AG04449 (cell line): ENCODE data around the gene SEMA3B.
A peak's percentile ranks its signal among the peaks of the same experiment; 100 is the strongest.

Experiments used
- CTCF ChIA-PET: fragments of 350-600 bp; formaldehyde crosslinking; extraction: SDS; loops from one replicate; lab custom pipeline; 2021; ENCODE audit warnings: antibody characterized with exemption; lab: Yijun Ruan, JAX
- POLR2A ChIA-PET: fragments of 400-600, 350-600 bp; formaldehyde crosslinking; extraction: SDS; loops from one replicate; lab custom pipeline; 2020; ENCODE audit warnings: antibody characterized with exemption, inconsistent platforms; lab: Yijun Ruan, JAX
- DNase-seq: peaks from one replicate; pipeline ENCODE4 v3.0.0-alpha.2; 2010; ENCODE audit warnings: low read depth, low spot score
- H3K4me3 ChIP-seq: 2 replicates; pipeline ENCODE4 v1.5.1; 2011; ENCODE audit warnings: low read depth, mild to moderate bottlenecking, control low read depth, low read length
- CTCF ChIP-seq: IDR thresholded peaks from one replicate; pipeline ENCODE4 v1.5.1; 2011; ENCODE audit warnings: mild to moderate bottlenecking, moderate library complexity, low read length, control low read depth, inconsistent platforms; ENCODE audit not compliant: insufficient read depth; ENCODE audit errors: missing control alignments

Gene SEMA3B

GRCh38 chr3:50268703-50269451 lies at the start of gene SEMA3B:
TSS of gene SEMA3B (plus strand) at chr3:50269147. CDS start at chr3:50269241, 94 bp downstream.
- CTCF ChIA-PET = interaction anchor here (1.0 to 40.0 kb wide), 5 partner anchors 11 to 147 kb away, joined by 3 to 1609 read pairs (median 10); partner anchors contain the start of genes GNAI2, GNAT1 and LSMEM2
- POLR2A ChIA-PET = interaction anchor here (0.6 to 0.7 kb wide), 2 partner anchors 9 to 22 kb away, joined by 3 to 4 read pairs; no protein-coding TSS in a partner anchor
- H3K4me3 ChIP-seq = peak within 1 kb of the TSS; percentile 57
- no peak for TF ChIP-seq CTCF
- DNase-seq = no peak

- TF ChIP-seq CTCF = no peak
- POLR2A ChIA-PET = interaction anchor here (0.6 kb wide), 1 partner anchor 90 kb away, joined by 3 read pairs; no protein-coding TSS in a partner anchor
- CTCF ChIA-PET = interaction anchor here (0.8 to 47.4 kb wide), 6 partner anchors 4 to 96 kb away, joined by 3 to 1609 read pairs (median 365); partner anchors contain the start of genes GNAT1, LSMEM2, SEMA3B and SLC38A3
- H3K4me3 ChIP-seq = no peak overlapping the region
- no peak for DNase-seq
Observed at GRCh38 chr3:50219285-50219684, 49.7 kb upstream of the SEMA3B start.

- DNase-seq = no peak
- CTCF ChIA-PET = interaction anchor here (1.1 to 47.4 kb wide), 5 partner anchors 3 to 46 kb away, joined by 3 to 1609 read pairs (median 365); partner anchors contain the start of genes GNAT1, LSMEM2, SEMA3B and SLC38A3
- no peak overlapping the region for H3K4me3 ChIP-seq
- TF ChIP-seq CTCF = no peak
- POLR2A ChIA-PET = no interaction called here
Observed at GRCh38 chr3:50220109-50220508, 48.8 kb upstream of the SEMA3B start.

- no peak for DNase-seq
- no peak for TF ChIP-seq CTCF
- CTCF ChIA-PET = interaction anchor here (1.1 to 47.4 kb wide), 5 partner anchors 9 to 100 kb away, joined by 3 to 1609 read pairs (median 365); partner anchors contain the start of genes GNAT1, LSMEM2, SEMA3B and SLC38A3
- POLR2A ChIA-PET = no interaction called here
- no peak overlapping the region for H3K4me3 ChIP-seq
Observed at GRCh38 chr3:50221051-50221410, 47.9 kb upstream of the SEMA3B start.

- no peak for TF ChIP-seq CTCF
- no peak overlapping the region for H3K4me3 ChIP-seq
- ChIA-PET CTCF (interaction anchor here (1.0 to 47.4 kb wide), 6 partner anchors 8 to 101 kb away, joined by 3 to 1609 read pairs (median 185); partner anchors contain the start of genes GNAT1, LSMEM2, SEMA3B and SLC38A3), POLR2A (no interaction called here)
- DNase-seq = no peak
Observed at GRCh38 chr3:50221411-50222168, 47.4 kb upstream of the SEMA3B start.
